HG03342 (cell line): Measurements from ENCODE around the gene PIK3CD.

Experiments
- ATAC-seq: cut with Tn5 transposase; IDR thresholded peaks from one replicate; pipeline ENCODE4 v1.9.1; 2021; ENCODE audit warnings: mild to moderate bottlenecking, moderate library complexity; ENCODE audit not compliant: unreplicated experiment

PIK3CD gene

GRCh38 chr1:9716404-9717192 lies 65.1 kb downstream of the PIK3CD start:
- ATAC-seq = no peak

GRCh38 chr1:9717193-9718005 lies 65.9 kb downstream of the PIK3CD start:
- peak; percentile 70 for ATAC-seq

GRCh38 chr1:9718006-9718680 lies 66.6 kb downstream of the PIK3CD start:
- no peak for ATAC-seq

GRCh38 chr1:9719978-9720722 lies 68.6 kb downstream of the PIK3CD start:
- no peak for ATAC-seq

GRCh38 chr1:9720785-9721605 lies 69.5 kb downstream of the PIK3CD start:
- ATAC-seq = no peak

- ATAC-seq = no peak
Measured at GRCh38 chr1:9721606-9722377, 70.3 kb downstream of the PIK3CD start.

- no peak for ATAC-seq
Measured at GRCh38 chr1:9722378-9722749, 70.8 kb downstream of the PIK3CD start.

GRCh38 chr1:9723068-9723805 lies 71.7 kb downstream of the PIK3CD start:
- ATAC-seq = no peak

GRCh38 chr1:9723926-9724325 lies 72.4 kb downstream of the PIK3CD start:
- no peak for ATAC-seq

GRCh38 chr1:9724706-9725476 lies 73.4 kb downstream of the PIK3CD start:
- ATAC-seq = peak; percentile 58

- ATAC-seq = no peak
Measured at GRCh38 chr1:9726406-9726805, 74.9 kb downstream of the PIK3CD start.

GRCh38 chr1:9726905-9727595 lies 75.5 kb downstream of the PIK3CD start:
- no peak for ATAC-seq

GRCh38 chr1:9728451-9729295 lies 77.1 kb downstream of the PIK3CD start:
- no peak for ATAC-seq

GRCh38 chr1:9729523-9729922 lies 78.0 kb downstream of the PIK3CD start:
- no peak for ATAC-seq

GRCh38 chr1:9730096-9730901 lies 78.8 kb downstream of the PIK3CD start:
- no peak for ATAC-seq
